ENCODE measurements around the gene NPDC1.

DNA sequence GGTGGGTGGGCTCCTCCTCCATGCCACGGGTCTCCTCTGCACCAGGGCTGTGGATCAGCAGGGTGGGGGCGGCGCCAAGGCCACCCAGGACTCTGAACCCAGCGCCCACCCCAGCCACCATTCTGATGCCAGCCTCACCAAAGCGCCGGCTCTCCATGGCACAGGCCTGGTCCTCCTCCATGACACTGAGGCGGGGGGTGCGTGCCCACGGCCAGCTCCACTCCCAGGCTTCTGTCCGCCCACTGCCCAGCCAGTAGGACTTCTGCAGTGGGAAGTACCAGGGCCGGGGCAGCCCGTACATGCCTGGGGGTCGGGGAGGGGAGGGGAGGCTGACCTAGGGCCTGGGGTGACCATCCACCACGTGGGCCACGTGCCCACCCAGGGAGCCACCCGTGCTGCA, 29.5 kb downstream of the NPDC1 start:
- TF ChIP-seq CTCF (IDR thresholded peaks at IDR 0.05) (no peak), POLR2AphosphoS5 (IDR thresholded peaks at IDR 0.05) (no peak), POLR2A (IDR thresholded peaks at IDR 0.05) (no peak), EP300 (IDR thresholded peaks at IDR 0.05; ENCODE audit: low read depth) (no peak)
